ENCODE measurements around the gene C8A.

Gene C8A

GRCh38 chr1:56925193-56925592, 70.6 kb downstream of the C8A start:
- no peak for DNase-seq (ENCODE audit: low read depth)

- DNase-seq (ENCODE audit: low read depth), result no peak
These were observed 72.6 kb downstream of the C8A start for GRCh38 chr1:56927171-56927570.

DNA sequence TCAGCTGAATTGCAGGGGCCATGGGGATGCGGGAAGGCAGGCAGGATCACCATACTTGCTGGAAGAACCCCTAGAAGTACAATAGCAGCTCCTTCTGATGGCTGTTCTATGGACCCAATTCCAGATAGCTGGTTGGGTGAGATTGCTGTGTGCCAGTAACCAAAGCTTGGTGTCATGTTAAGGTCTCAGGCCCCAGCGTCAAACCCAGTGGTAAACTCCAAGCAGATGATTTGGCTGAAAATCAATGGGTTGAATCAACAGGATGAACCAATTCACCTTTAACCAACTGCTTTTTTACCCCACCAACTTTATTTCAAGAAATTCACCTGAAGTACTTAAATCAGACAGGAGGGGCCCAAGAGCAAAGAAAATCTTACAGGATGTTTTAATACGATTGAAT, 73.4 kb downstream of the C8A start:
- DNase-seq (ENCODE audit: low read depth), result no peak

GRCh38 chr1:56929492-56929891, 74.9 kb downstream of the C8A start:
- no peak for DNase-seq (ENCODE audit: low read depth)

DNA sequence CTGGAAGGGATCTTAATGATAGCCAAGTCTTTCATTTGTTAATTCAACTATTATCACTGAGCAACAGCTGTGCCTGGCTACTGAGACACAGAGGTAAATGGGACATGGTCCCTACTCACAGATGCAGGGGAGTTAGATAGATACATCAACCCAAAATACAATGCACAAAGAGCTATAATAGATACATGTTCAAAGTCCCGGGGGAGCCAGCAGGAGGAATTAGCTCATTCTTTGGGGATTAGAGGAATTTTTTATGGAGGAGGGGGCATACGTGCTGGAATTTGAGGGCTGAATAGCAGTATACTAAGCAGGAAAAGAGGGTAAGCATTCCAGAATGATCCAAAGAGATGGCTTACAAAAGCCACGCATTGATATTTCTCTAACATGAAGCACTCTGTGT, 76.6 kb downstream of the C8A start:
- no peak for DNase-seq (ENCODE audit: low read depth)

DNA sequence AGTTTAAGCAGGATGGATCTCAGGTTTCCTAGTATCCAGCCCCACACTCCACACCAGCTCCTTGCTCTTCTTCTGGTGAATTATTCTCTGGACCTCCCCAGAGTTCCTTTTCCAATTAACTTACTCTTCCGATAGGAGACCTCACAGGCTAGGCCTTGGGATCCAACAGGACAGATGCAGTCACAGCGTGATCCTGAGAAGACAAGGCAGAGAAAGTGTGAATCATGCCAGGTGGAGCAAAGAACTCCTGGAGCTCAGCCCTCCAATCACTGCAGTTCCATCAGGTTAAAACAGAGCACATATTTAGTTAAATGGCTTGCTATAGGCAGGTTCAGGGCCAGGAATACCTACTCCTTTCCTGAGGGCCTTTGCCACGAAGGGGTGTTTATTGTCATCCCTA, 77.1 kb downstream of the C8A start:
- DNase-seq (ENCODE audit: low read depth), result no peak

DNA sequence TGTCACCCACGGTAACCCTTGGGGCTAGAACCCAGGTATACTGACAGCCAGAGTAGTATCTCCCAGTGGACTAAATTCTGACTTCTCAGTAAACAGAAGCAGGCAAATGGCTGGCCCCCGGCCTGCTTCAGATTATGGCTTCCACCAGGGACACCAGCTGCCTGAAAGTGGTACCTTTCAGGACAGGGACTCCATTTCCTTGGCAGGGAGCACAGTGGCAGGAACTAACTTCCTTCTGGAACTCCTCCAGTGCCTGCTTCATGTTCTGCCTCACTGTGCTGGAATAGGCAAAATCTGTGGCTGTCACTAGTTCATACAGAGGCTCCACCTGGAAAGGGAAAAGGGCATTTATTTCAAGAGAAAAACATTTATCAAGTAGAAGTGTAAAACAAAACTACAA, 78.6 kb downstream of the C8A start:
- DNase-seq (ENCODE audit: low read depth), result no peak

GRCh38 chr1:56933606-56934005, 79.0 kb downstream of the C8A start:
- DNase-seq (ENCODE audit: low read depth), result no peak

DNA sequence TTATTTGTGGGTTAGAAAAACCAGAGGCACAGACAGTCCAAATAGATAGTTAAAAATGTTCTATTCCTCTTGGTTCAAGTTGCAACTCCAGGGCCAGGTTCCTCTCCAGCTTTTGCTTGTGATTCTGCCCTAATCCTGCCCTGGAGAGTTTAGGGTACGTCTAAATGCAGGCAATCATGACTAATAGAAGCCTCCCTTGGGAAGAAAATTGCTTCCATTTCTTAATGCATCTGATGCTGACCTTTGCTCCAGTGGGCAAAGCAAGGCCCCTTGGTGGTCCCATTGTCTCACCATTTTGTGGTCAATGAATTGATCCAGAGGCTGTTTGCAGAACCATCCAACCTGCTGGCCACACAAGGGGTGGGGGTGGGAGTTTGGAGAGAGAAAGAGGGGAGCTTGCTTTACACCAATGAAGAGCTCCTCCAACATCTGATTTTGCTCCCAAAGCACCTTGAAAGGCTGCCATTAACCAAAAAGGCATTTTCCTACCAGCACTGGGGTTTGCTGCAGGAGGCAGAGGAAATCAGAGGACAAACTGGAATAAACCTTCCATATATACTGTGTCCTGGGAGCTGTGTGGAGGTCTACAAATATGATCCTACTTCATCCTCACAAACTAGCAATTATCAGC, 79.9 kb downstream of the C8A start:
- no peak for DNase-seq (ENCODE audit: low read depth)

DNA sequence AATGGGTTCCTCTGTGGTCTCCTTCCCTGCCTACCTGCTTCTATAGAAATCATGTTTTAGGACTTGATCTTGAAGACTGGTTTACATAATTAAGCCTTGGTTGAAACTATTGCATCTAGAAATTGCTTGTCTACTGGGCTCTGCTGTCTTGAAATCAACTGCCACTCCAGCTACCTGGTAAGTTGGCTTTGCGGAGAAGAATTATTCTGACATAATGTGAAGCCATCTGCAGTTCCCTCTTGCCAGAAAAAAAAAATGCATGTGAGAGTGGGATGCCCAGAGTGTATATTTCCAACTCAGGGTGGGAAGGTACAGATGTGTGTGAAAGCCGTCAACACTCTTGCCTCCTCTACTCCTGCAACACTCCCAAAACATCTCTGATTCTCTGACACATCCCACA, 84.0 kb downstream of the C8A start:
- DNase-seq (ENCODE audit: low read depth), result no peak

DNA sequence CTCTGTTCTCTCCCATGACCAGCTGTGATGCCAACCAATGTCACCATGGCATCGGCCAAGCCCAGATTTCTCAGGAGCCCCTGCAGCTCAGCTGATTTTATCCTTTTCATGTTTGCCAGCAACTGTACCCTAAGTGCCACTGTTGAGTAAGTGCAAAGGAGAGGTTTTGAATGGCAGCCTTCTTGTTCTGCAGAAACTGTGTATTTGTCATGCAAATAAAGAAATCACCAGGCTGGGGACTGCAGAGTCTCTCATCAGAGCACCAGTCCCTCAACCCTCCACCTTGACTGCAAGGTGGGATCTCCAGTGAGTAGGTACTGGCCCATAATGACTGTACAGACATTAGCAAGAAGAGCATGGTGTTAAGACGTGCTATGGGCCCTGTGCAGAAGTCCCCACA, 84.6 kb downstream of the C8A start:
- no peak for DNase-seq (ENCODE audit: low read depth)

DNA sequence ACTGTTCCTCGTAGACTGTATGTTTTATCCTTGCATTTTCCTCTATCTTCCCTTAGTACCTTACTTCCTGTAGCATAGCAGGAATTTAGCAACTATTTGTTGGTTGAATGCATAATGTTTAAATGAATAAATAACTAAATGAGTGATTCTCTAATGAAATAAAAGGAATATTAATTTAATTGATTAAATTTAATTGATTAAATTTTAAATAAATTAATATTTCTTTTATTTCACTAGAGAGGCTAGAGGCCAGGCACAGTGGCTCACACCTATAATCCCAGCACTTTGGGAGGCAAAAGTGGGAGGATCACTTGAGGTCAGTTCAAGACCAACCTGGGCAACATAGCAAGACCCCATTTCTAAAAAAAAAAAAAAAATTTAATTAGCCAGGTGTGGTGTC, 85.4 kb downstream of the C8A start:
- no peak for DNase-seq (ENCODE audit: low read depth)

DNA sequence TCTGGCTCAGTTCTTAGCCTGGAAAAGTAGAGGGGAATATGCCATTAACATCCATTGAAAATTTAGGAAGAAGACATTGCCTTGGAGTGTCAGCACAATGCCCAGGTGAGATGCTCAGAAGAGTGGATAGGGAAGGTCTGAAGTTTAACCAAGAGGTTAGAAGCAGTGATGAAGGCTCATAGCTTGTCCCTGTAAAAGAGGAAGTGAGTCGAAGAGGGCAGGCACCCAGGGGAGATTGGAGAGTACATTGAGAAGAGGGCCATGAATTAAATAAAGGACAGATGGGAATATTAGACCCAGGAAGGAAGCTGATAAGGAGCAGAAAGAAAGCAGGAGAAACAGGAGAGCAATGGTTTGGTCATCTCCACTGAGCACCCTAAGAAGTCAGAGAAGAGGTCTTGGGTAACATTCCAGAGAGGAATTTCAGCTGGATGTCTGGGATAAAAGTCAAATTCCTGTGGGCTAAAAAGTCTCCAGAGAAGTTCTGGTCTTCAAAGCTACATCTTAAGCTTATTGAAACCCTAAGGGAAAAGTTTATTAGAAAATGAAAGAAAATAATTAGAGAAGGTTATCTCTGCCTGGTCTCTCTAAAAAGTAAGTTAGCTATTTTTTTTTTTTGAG, 93.9 kb downstream of the C8A start:
- DNase-seq (ENCODE audit: low read depth), result no peak

GRCh38 chr1:56952501-56952900, 97.9 kb downstream of the C8A start:
- DNase-seq (ENCODE audit: low read depth), result no peak

GRCh38 chr1:56953386-56953785, 98.8 kb downstream of the C8A start:
- DNase-seq (ENCODE audit: low read depth), result no peak

GRCh38 chr1:56954664-56955063, 100.1 kb downstream of the C8A start:
- no peak for DNase-seq (ENCODE audit: low read depth)

GRCh38 chr1:56957931-56958330, 103.3 kb downstream of the C8A start:
- no peak for DNase-seq (ENCODE audit: low read depth)

- DNase-seq (ENCODE audit: low read depth), result peak; percentile 22
These were observed 103.9 kb downstream of the C8A start for GRCh38 chr1:56958526-56958925.

GRCh38 chr1:56961426-56961825, 106.8 kb downstream of the C8A start:
- no peak for DNase-seq (ENCODE audit: low read depth)

- no peak for DNase-seq (ENCODE audit: low read depth)
These were observed 109.1 kb downstream of the C8A start for GRCh38 chr1:56963667-56964066.

GRCh38 chr1:56964349-56965017, 109.9 kb downstream of the C8A start:
- no peak for DNase-seq (ENCODE audit: low read depth)

DNA sequence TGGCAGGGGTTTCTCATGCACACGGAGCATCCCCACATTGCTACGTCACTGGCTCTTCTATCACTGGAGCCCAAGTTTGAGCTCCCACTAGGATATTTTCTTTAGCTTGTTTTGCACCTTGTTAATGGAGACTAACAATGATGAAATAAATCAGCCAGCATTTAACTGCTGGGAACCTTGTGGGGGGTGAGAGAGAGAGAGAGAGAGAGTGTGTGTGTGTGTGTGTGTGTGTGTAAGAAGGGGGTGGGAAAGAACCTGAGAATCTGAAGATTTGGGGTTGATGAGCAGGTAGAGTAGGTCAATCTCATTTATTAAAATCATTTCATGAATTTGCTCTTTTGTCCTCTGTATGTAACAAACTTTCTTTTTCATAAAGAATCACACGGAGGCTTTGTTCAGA, 110.6 kb downstream of the C8A start:
- DNase-seq (ENCODE audit: low read depth), result no peak

- DNase-seq (ENCODE audit: low read depth), result no peak
These were observed 111.5 kb downstream of the C8A start, which contains the start of gene C8B for GRCh38 chr1:56965916-56966697. TSS of gene C8B (minus strand) at chr1:56966015. CDS start at chr1:56965948, 67 bp downstream.

Data from ELR (cell line).